ENCODE results near the gene DNAI4. TPM values are rescaled to one million over a fixed set of nuclear protein-coding genes. Genes with fewer than 3 reads are reported as not detected.

DNAI4 gene
- polyA plus RNA-seq, 3 donors, result 0.09 TPM; not detected in 2

DNA sequence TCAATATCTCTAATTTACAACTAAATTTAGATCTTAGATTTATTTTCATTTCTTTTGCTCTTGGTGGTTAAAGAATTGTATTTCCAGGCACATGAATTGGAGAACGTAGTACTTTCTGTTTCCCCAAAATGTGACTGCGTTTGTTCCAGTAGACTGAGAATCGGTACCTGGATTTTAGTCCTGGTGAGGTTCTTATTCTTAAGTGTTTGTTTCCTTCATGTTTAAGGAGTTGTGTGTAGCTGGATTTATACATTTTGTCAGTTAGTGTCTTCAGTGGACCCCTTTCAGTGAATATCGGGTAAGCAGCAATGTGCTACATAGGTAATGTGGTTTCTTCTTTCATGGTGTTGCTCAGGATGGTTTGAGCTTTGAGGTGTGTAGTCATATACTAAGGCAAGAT lies 6.9 kb upstream of the DNAI4 start:
- Mint-ChIP-seq H3K27ac (peak overlapping the region; percentile 94 to 98 (median 98)), H3K4me1 (peaks cover 50% of the 10 kb centered on the region), H3K36me3 (peaks cover 2 to 4% of the 10 kb centered on the region in 2 donors), H3K27me3 (ENCODE audit: low read depth in 3 of 3) (peaks cover 0 to 2% (median 2%) of the 10 kb centered on the region in 3 donors), H3K4me3 (peak overlapping the region; percentile 90 to 94), H3K9me3 (no peaks in the 10 kb centered on the region)
- H2AFZ ChIP-seq (ENCODE audit: insufficient read depth, low read depth, low read length, poor library complexity, severe bottlenecking), result peak overlapping the region; percentile 44
- peaks cover 39% of the 10 kb centered on the region for H4K20me1 ChIP-seq (ENCODE audit: insufficient read depth, low read length)
- no peaks in the 10 kb centered on the region for H3K27me3 ChIP-seq (ENCODE audit: control insufficient read depth in 2 of 2, insufficient read depth in 2 of 2, low read length in 2 of 2)
- H3K4me3 ChIP-seq (replicated peaks in 1 of 3; ENCODE audit: low read depth in 2 of 3, low read length in 3 of 3), result peak overlapping the region; percentile 74 to 97 (median 93)
- H3K4me2 ChIP-seq (replicated peaks; ENCODE audit: extremely low read depth, low read length, poor library complexity, severe bottlenecking), result peak overlapping the region; percentile 92
- no peaks in the 10 kb centered on the region for H3K9me3 ChIP-seq (replicated peaks in 1 of 2; ENCODE audit: control insufficient read depth in 1 of 2, insufficient read depth in 1 of 2, low read length in 2 of 2)
- H3K9ac ChIP-seq (ENCODE audit: insufficient read depth, low read length, poor library complexity, severe bottlenecking), result peak overlapping the region; percentile 96
- intact Hi-C loops (cut with micrococcal nuclease), result no loop called here
- H3K79me2 ChIP-seq (ENCODE audit: insufficient read depth, low read length), result peaks cover 88% of the 10 kb centered on the region
- H3K4me1 ChIP-seq (ENCODE audit: control insufficient read depth in 1 of 2, insufficient read depth in 2 of 2, low read length in 2 of 2), result peaks cover 26 to 54% of the 10 kb centered on the region in 2 donors
- H3K27ac ChIP-seq (ENCODE audit: low read depth in 1 of 2, low read length in 2 of 2), result peak overlapping the region in 1 of 2 donors; percentile 96
- 5% methylated on average over 4 of the region's 4 CpGs for WGBS (ENCODE audit: insufficient coverage)
- DNase-seq, result no peak
- H3K36me3 ChIP-seq (replicated peaks in 1 of 2; ENCODE audit: control insufficient read depth in 1 of 2, insufficient read depth in 2 of 2, low read length in 2 of 2), result no peaks in the 10 kb centered on the region
- TF ChIP-seq, protein P1, sequence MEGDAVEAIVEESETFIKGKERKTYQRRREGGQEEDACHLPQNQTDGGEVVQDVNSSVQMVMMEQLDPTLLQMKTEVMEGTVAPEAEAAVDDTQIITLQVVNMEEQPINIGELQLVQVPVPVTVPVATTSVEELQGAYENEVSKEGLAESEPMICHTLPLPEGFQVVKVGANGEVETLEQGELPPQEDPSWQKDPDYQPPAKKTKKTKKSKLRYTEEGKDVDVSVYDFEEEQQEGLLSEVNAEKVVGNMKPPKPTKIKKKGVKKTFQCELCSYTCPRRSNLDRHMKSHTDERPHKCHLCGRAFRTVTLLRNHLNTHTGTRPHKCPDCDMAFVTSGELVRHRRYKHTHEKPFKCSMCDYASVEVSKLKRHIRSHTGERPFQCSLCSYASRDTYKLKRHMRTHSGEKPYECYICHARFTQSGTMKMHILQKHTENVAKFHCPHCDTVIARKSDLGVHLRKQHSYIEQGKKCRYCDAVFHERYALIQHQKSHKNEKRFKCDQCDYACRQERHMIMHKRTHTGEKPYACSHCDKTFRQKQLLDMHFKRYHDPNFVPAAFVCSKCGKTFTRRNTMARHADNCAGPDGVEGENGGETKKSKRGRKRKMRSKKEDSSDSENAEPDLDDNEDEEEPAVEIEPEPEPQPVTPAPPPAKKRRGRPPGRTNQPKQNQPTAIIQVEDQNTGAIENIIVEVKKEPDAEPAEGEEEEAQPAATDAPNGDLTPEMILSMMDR (IDR thresholded peaks at IDR 0.05), result no peak

DNA sequence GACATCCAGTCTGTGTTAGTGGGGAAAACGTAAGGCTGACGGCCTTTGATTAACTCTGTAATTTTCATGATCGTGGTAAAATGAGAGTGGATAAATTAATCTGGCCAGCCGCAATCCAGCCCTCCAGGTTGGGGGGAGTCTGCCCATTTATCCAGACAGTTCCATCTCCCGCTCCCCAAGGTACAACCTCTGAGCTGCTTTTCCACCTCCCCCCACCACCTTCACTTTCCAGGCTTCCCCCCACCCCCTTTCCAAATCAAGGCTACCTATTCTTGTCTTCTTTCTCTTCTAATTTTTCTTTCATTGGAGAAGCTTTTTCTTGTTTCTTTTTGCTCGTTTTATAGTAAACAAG lies 6.1 kb upstream of the DNAI4 start:
- TF ChIP-seq, protein P1 (IDR thresholded peaks at IDR 0.05), result no peak
- H3K27me3 ChIP-seq (ENCODE audit: control insufficient read depth in 2 of 2, insufficient read depth in 2 of 2, low read length in 2 of 2), result no peaks in the 10 kb centered on the region
- peak overlapping the region; percentile 76 for H2AFZ ChIP-seq (ENCODE audit: insufficient read depth, low read depth, low read length, poor library complexity, severe bottlenecking)
- peak overlapping the region; percentile 93 to 96 for H3K27ac ChIP-seq (ENCODE audit: low read depth in 1 of 2, low read length in 2 of 2)
- no peak for DNase-seq
- Mint-ChIP-seq H3K9me3 (no peaks in the 10 kb centered on the region), H3K4me1 (peaks cover 57% of the 10 kb centered on the region), H3K27ac (peak overlapping the region; percentile 94 to 98 (median 98)), H3K4me3 (peak overlapping the region; percentile 90 to 94), H3K36me3 (peaks cover 0 to 2% of the 10 kb centered on the region in 2 donors), H3K27me3 (ENCODE audit: low read depth in 3 of 3) (peaks cover 0 to 2% (median 0%) of the 10 kb centered on the region in 3 donors)
- no peaks in the 10 kb centered on the region for H3K36me3 ChIP-seq (replicated peaks in 1 of 2; ENCODE audit: control insufficient read depth in 1 of 2, insufficient read depth in 2 of 2, low read length in 2 of 2)
- peak overlapping the region; percentile 74 to 97 (median 93) for H3K4me3 ChIP-seq (replicated peaks in 1 of 3; ENCODE audit: low read depth in 2 of 3, low read length in 3 of 3)
- H3K4me1 ChIP-seq (ENCODE audit: control insufficient read depth in 1 of 2, insufficient read depth in 2 of 2, low read length in 2 of 2), result peaks cover 30 to 58% of the 10 kb centered on the region in 2 donors
- peak overlapping the region; percentile 92 for H3K4me2 ChIP-seq (replicated peaks; ENCODE audit: extremely low read depth, low read length, poor library complexity, severe bottlenecking)
- peaks cover 88% of the 10 kb centered on the region for H3K79me2 ChIP-seq (ENCODE audit: insufficient read depth, low read length)
- peaks cover 38% of the 10 kb centered on the region for H4K20me1 ChIP-seq (ENCODE audit: insufficient read depth, low read length)
- peak overlapping the region; percentile 96 for H3K9ac ChIP-seq (ENCODE audit: insufficient read depth, low read length, poor library complexity, severe bottlenecking)
- intact Hi-C loops (cut with micrococcal nuclease), result no loop called here
- WGBS (ENCODE audit: insufficient coverage), result 0% methylated on average over 2 of the region's 6 CpGs
- no peaks in the 10 kb centered on the region for H3K9me3 ChIP-seq (replicated peaks in 1 of 2; ENCODE audit: control insufficient read depth in 1 of 2, insufficient read depth in 1 of 2, low read length in 2 of 2)
